SK-N-SH (cell line): ENCODE data around the gene PLA2G5. TPM values are rescaled to one million over a fixed set of nuclear protein-coding genes. Genes with fewer than 3 reads are reported as not detected.

Source experiments
- CTCF ChIA-PET: fragments of 300-600, 350-600 bp; formaldehyde crosslinking; extraction: SDS; loops from one replicate; lab custom pipeline; 2021; lab: Yijun Ruan, JAX
- POLR2A ChIA-PET: fragments of 350-600 bp; sonication (Branson Sonifier 250); formaldehyde crosslinking; extraction: SDS; loops from one replicate; lab custom pipeline; 2020; ENCODE audit warnings: antibody characterized with exemption, inconsistent platforms; lab: Yijun Ruan, JAX
- DNase-seq: peaks from one replicate; pipeline ENCODE4 v3.0.0; 2012
- H2AFZ ChIP-seq: fragments of 200-600 bp; sonication (generic); 2 replicates; pipeline ENCODE4 v1.8.1; 2016; ENCODE audit warnings: antibody characterized with exemption, mild to moderate bottlenecking, low read depth
- H3F3A ChIP-seq: fragments of 200-600 bp; sonication (generic); replicated peaks from 2 replicates; pipeline ENCODE3; 2016; ENCODE audit warnings: antibody characterized with exemption, mild to moderate bottlenecking; ENCODE audit not compliant: insufficient read depth
- H3K27ac ChIP-seq, 2 experiments: fragments of 200-500 bp in 1 of 2; fragments of 200-600 bp in 1 of 2; sonication (Bioruptor generic) in 1 of 2; sonication (generic), shearing (Covaris generic) in 1 of 2; 2 replicates each; pipeline versions ENCODE4 v1.5.1 to v1.6.1; 2014 to 2016; ENCODE audit warnings: low read depth in 2 of 2, inconsistent platforms in 1 of 2, low read length in 1 of 2, mild to moderate bottlenecking in 1 of 2, mixed read lengths in 1 of 2
- H3K27me3 ChIP-seq: fragments of 200-600 bp; sonication (generic), shearing (Covaris generic); 2 replicates; pipeline ENCODE4 v1.6.1; 2016; ENCODE audit warnings: mixed run types; ENCODE audit not compliant: insufficient read depth
- H3K36me3 ChIP-seq, 2 experiments: fragments of 200-500 bp in 1 of 2; fragments of 200-600 bp in 1 of 2; sonication (Bioruptor generic) in 1 of 2; sonication (generic) in 1 of 2; replicated peaks in 1 of 2; 2 replicates each; pipeline versions ENCODE3 to v1.5.1; 2014 to 2016; ENCODE audit warnings: low read length in 1 of 2, mild to moderate bottlenecking in 1 of 2; ENCODE audit not compliant: insufficient read depth in 2 of 2, control insufficient read depth in 1 of 2
- H3K4me1 ChIP-seq, 2 experiments: fragments of 200-500 bp in 1 of 2; fragments of 200-600 bp in 1 of 2; sonication (Bioruptor generic) in 1 of 2; sonication (generic), shearing (Covaris generic) in 1 of 2; 2 replicates each; pipeline versions ENCODE4 v1.5.1 to v1.6.1; 2014 to 2016; ENCODE audit warnings: low read depth in 1 of 2, low read length in 1 of 2, mixed run types in 1 of 2; ENCODE audit not compliant: insufficient read depth in 2 of 2, control insufficient read depth in 1 of 2
- H3K4me2 ChIP-seq: fragments of 200-600 bp; sonication (generic), shearing (Covaris generic); 2 replicates; pipeline ENCODE4 v1.6.1; 2017; ENCODE audit warnings: mixed run types
- H3K4me3 ChIP-seq, 2 experiments: fragments of 200-500 bp in 1 of 2; fragments of 200-600 bp in 1 of 2; sonication (Bioruptor generic) in 1 of 2; sonication (generic), shearing (Covaris generic) in 1 of 2; 2 replicates each; pipeline versions ENCODE4 v1.5.1 to v1.8.1; 2014 to 2016; ENCODE audit warnings: low read depth in 2 of 2, inconsistent platforms in 1 of 2, low read length in 1 of 2, mild to moderate bottlenecking in 1 of 2, mixed read lengths in 1 of 2, moderate library complexity in 1 of 2
- H3K79me2 ChIP-seq: fragments of 200-600 bp; sonication (generic); 2 replicates; pipeline ENCODE4 v1.8.1; 2017; ENCODE audit warnings: mild to moderate bottlenecking; ENCODE audit not compliant: insufficient read depth
- H3K9ac ChIP-seq: fragments of 200-600 bp; sonication (generic); 2 replicates; pipeline ENCODE4 v1.6.1; 2017; ENCODE audit warnings: mixed run types
- H3K9me2 ChIP-seq: fragments of 200-600 bp; sonication (generic); 2 replicates; pipeline ENCODE4 v1.6.1; 2017; ENCODE audit warnings: mixed run types
- H3K9me3 ChIP-seq: fragments of 200-600 bp; sonication (generic); 2 replicates; pipeline ENCODE4 v1.6.1; 2017; ENCODE audit warnings: mixed run types, mild to moderate bottlenecking, moderate library complexity
- H4K20me1 ChIP-seq: fragments of 200-600 bp; sonication (generic); 2 replicates; pipeline ENCODE4 v1.6.1; 2017; ENCODE audit warnings: mild to moderate bottlenecking, mixed run types; ENCODE audit not compliant: insufficient read depth
- EP300 ChIP-seq, 2 experiments: IDR thresholded peaks; 2 replicates each; pipeline versions ENCODE4 v1.4.0 to v1.6.1; 2012; ENCODE audit warnings: borderline replicate concordance in 1 of 2, low read depth in 1 of 2, low read length in 1 of 2
- JUND ChIP-seq: IDR thresholded peaks from 2 replicates; pipeline ENCODE4 v1.4.0; 2012
- MXI1 ChIP-seq: IDR thresholded peaks from 2 replicates; pipeline ENCODE4 v1.6.1; 2012; ENCODE audit warnings: mild to moderate bottlenecking, low read depth, low read length, improper control_type of control experiment
- NFIC ChIP-seq: IDR thresholded peaks from 2 replicates; pipeline ENCODE4 v1.4.0; 2012; ENCODE audit warnings: borderline replicate concordance
- NRF1 ChIP-seq: IDR thresholded peaks from 2 replicates; pipeline ENCODE4 v1.6.1; 2012; ENCODE audit warnings: low read depth, mild to moderate bottlenecking, low read length
- POLR2AphosphoS5 ChIP-seq: IDR thresholded peaks from 2 replicates; pipeline ENCODE4 v1.6.1; 2012; ENCODE audit warnings: low read depth, low read length
- RAD21 ChIP-seq: IDR thresholded peaks from 2 replicates; pipeline ENCODE4 v1.6.1; 2012; ENCODE audit warnings: mild to moderate bottlenecking, low read length
- TCF12 ChIP-seq: IDR thresholded peaks from 2 replicates; pipeline ENCODE4 v1.4.0; 2012
- YY1 ChIP-seq: IDR thresholded peaks from 2 replicates; pipeline ENCODE4 v1.4.0; 2012; ENCODE audit warnings: low read depth, mild to moderate bottlenecking
- WGBS: methylation state at CpG from one replicate; pipeline ENCODE4 v1.1.6; 2017; ENCODE audit warnings: low lambda C conversion rate; 5-methylcytosine and 5-hydroxymethylcytosine counted together
- polyA plus RNA-seq, 3 experiments: library from polyadenylated mRNA; depleted of rRNA; stranded (reverse); fragments of >200 nt; gene quantifications; 2 replicates each; pipeline ENCODE4 v1.2.3, GENCODE V29; 2012
- TF ChIP-seq, protein P1 (sequence below): IDR thresholded peaks from 2 replicates; pipeline ENCODE4 v1.4.0; 2012; ENCODE audit warnings: low read depth, borderline replicate concordance
- TF ChIP-seq, protein P2 (sequence below): fragments of 150-350 bp; IDR thresholded peaks from 2 replicates; pipeline ENCODE4 v1.6.1; 2017; ENCODE audit warnings: antibody characterized with exemption, low read length, low read depth, borderline replicate concordance

Gene PLA2G5
- polyA plus RNA-seq, 1 of the 3 experiments (the other 2 are of a cell fraction) = not detected

DNA sequence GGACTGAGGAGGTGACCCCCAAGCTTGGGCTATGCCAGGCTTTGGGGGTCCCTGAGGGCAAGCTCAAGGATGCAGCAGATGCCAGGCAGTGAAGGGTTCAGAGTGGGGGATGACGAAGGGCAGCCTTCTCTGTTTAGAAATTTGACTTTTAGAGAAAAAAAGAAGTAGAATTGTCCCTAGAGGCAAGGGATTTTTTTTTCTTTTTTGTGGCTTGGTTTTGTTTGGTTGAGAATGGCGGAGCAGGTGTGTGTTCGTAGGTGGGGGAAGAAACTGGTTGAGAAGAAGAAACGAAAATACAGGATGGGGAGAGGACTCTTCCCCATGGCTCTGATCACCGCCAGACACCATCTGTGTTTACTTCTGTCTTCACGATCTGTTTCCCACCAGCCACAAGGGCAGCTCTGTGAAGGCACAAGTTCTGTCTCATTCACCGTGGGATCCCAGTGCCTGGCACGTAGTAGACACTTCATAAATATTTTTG, 8.2 kb downstream of the PLA2G5 start:
- no peaks in the 10 kb centered on the region for H3K9me2 ChIP-seq
- ChIA-PET POLR2A (no interaction called here), CTCF (no interaction called here)
- no peaks in the 10 kb centered on the region for H4K20me1 ChIP-seq
- TF ChIP-seq MXI1 (no peak), NRF1 (no peak), TCF12 (no peak)
- TF ChIP-seq, protein P1, sequence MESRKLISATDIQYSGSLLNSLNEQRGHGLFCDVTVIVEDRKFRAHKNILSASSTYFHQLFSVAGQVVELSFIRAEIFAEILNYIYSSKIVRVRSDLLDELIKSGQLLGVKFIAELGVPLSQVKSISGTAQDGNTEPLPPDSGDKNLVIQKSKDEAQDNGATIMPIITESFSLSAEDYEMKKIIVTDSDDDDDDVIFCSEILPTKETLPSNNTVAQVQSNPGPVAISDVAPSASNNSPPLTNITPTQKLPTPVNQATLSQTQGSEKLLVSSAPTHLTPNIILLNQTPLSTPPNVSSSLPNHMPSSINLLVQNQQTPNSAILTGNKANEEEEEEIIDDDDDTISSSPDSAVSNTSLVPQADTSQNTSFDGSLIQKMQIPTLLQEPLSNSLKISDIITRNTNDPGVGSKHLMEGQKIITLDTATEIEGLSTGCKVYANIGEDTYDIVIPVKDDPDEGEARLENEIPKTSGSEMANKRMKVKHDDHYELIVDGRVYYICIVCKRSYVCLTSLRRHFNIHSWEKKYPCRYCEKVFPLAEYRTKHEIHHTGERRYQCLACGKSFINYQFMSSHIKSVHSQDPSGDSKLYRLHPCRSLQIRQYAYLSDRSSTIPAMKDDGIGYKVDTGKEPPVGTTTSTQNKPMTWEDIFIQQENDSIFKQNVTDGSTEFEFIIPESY = no peak
- TF ChIP-seq, all 33 proteins: peak for 0
- Histone ChIP-seq H3K9me3 (no peaks in the 10 kb centered on the region), H3K4me2 (no peak overlapping the region), H2AFZ (no peak overlapping the region), H3K79me2 (no peaks in the 10 kb centered on the region), H3F3A (no peaks in the 10 kb centered on the region), H3K9ac (no peak overlapping the region), H3K27me3 (peaks cover 19% of the 10 kb centered on the region; the same call in 1 of the 2 replicates), H3K4me3 (no peak overlapping the region), H3K36me3 (no peaks in the 10 kb centered on the region), H3K27ac (no peak overlapping the region), H3K4me1 (peaks cover 0 to 8% of the 10 kb centered on the region in 2 experiments; a peak in 1 of 4 replicates)
- no peak for DNase-seq
- WGBS = 34% methylated on average over 8 of the region's 8 CpGs

DNA sequence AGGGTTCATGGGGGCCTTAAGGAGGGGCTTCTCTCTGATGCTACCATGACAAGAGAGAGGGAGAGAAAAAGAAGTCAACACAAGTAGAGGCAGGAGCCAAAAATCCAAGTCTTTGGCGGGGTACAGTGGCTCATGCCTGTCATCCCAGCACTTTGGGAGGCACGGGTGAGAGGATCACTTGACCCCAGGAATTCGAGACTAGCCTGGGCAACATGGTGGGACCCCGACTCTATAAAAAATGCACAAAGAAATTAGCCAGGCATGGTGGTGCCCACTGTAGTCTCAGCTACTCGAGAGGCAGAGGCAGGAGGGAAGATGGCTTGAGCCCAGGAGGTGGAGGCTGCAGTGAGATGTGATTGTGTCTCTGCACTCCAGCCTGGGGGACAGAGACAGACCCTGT, 8.7 kb downstream of the PLA2G5 start:
- no peaks in the 10 kb centered on the region for H3F3A ChIP-seq
- TF ChIP-seq EP300 (IDR thresholded peaks at IDR 0.05; ENCODE audit: borderline replicate concordance in 1 of 2, low read depth in 1 of 2, low read length in 1 of 2) (no peak), YY1 (no peak), JUND (no peak), RAD21 (no peak), NRF1 (no peak), POLR2AphosphoS5 (no peak), NFIC (no peak)
- TF ChIP-seq, protein P2, sequence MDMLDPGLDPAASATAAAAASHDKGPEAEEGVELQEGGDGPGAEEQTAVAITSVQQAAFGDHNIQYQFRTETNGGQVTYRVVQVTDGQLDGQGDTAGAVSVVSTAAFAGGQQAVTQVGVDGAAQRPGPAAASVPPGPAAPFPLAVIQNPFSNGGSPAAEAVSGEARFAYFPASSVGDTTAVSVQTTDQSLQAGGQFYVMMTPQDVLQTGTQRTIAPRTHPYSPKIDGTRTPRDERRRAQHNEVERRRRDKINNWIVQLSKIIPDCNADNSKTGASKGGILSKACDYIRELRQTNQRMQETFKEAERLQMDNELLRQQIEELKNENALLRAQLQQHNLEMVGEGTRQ = no peak
- no peak overlapping the region for H3K4me3 ChIP-seq
- no peaks in the 10 kb centered on the region for H3K9me3 ChIP-seq
- no peaks in the 10 kb centered on the region for H4K20me1 ChIP-seq
- POLR2A ChIA-PET = no interaction called here
- no peak for DNase-seq
- H3K4me1 ChIP-seq = peaks cover 0 to 10% of the 10 kb centered on the region in 2 experiments; a peak in 1 of 4 replicates
- H2AFZ ChIP-seq = no peak overlapping the region
- H3K79me2 ChIP-seq = no peaks in the 10 kb centered on the region
- CTCF ChIA-PET = no interaction called here
- no peak overlapping the region for H3K4me2 ChIP-seq
- no peak overlapping the region for H3K27ac ChIP-seq
- H3K9me2 ChIP-seq = no peaks in the 10 kb centered on the region
- no peaks in the 10 kb centered on the region for H3K36me3 ChIP-seq
- H3K27me3 ChIP-seq = peaks cover 19% of the 10 kb centered on the region; the same call in 1 of the 2 replicates
- WGBS = 26% methylated on average over 5 of the region's 5 CpGs
- no peak overlapping the region for H3K9ac ChIP-seq
